HG03442 (cell line): ENCODE results near the gene METRNL.

ENCODE experiments used
- ATAC-seq: cut with Tn5 transposase; IDR thresholded peaks from one replicate; pipeline ENCODE4 v1.9.1; 2021; ENCODE audit warnings: mild to moderate bottlenecking, moderate library complexity; ENCODE audit not compliant: unreplicated experiment

The METRNL gene

DNA sequence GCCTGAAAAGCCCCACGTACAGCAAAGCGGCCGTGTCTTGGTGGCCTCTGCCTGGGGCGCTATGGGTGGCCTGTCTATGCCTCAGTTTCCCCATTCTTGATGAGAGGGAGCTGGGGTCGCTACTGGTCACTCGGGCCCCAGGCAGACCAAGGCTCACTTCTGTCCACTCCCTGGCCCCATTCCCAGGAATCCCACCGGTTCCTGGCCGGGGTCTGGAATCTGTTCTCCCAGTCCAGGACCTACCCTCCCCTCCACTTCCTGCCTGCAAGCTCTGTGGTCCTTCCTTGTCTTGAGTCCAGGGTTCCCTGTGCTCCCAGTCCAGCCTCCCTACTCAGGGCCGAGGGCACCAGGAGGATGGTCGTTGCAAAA is 24.5 kb downstream of the METRNL start:
- no peak for ATAC-seq

DNA sequence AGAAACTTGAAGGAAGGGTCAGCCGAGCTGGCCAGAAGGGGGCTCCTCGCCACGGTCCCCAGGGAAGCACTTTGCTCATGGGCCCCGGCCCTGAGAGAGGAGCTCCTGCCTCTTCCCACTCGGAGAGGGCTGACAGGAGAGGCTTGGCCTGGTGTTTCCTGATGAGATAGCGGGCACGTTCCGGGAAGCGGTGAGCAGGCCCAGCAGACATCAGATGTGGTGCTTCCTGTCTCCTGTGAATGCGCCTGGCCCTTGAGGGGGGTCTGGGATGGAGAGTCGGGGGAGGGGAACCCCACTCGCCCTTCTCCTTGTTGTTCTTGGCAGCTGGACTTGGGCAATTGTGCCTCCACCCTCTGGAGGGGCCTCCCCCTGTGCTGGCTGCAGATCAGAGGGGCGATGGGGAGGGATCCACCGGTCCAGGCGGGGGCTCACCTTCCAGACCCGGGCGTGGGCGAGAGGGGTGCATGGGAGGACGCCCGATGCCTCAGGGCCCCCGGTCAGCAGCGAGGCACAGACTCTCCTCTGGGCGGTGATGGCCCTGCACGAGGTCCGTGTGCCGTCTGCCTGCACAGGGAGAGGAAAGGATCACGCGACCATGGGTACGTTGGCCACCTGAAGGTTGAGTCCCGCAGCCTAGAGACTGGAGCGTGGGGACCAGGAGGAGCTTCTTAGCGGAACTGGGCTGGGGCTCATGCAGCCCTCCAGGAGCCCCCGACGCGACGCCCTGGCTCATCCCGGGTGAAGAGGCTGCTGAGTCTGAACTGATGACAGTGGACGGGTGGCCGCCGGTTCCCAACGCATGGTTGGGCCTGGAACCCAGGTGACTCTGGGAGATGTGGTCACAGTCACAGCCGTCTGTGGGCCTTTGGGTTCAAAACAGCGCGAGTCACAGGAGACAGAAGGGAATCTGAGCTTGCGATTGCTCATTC is 25.4 kb downstream of the METRNL start:
- ATAC-seq: no peak

DNA sequence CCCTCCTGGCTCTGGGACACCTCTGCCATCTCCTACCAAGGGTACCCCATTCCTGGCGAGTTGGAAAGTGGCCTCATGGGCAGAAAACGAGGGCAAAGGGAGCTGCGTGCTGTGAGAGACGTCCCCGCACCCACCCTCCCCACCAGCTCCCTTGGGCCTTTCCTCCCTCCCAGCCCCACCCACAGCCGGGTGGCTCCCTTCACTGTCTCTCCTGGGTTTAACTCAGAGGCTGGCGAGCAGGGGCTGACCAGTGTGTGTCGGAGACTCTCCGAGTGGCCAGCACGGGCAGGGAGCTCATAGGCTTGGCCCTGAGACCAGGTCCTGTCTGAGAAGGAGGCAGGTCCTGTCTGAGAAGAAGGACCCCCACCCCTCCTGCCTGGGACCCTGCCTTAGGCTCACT is 26.1 kb downstream of the METRNL start:
- ATAC-seq: no peak

DNA sequence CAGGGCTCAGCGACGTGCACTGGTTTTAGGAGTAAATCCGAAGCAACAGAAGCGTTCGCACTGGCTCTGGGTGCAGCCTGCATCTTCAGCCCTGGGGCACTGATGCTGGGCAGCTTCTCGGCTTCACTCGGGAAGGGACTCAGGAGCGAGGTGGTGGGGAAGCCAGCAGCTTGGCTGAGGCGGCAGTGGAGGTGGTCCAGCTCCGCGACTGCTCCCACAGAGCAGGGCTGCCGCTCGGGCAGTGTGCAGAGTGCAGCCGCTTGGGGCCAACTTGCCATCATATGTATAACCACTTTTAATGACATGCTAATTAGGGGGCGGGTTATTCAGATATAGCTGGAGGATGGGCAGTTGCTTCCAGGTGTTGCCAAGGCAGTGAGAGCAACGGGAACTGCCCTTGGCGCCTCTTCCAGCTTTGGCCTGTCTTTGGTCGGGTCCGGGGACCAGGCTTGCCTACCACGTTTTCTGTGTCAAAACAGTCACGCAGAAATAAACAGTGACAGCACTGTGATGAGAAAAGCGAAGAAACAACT is 26.7 kb downstream of the METRNL start:
- ATAC-seq: no peak

DNA sequence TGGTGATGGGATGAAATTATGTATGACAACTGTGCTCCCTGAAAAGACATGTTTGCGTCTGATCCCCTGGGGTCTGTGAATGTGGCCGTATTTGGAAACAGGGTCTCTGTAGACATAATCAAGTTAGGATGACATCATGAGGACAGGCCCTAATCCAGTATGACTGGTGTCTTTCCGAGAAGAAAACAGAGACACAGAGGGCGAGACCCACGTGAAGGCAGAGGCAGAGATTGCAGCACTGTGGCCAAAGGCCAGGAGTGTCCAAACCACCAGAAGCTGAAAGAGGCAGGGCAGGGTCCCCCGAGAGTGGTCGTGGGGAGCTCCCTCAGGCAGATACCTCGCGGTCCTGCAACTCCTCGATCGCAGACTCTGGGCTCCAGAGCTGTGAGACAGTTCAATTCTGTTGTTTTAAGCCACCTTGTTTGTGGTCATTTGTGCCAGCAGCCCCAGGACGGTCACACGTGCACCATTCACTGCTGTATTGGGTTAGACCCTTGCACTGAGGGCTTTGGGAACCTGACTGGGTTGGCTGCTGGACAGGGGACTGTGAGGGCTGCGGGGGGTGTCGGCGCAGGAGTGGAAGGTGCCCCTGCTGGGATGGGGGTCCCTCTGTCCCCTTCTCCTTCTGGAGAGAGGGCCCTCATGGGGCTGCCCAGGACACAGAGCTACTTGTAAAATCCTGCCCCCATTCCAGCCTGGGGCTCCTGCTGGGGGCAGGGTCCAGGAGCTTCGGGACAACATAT is 27.7 kb downstream of the METRNL start:
- no peak for ATAC-seq

DNA sequence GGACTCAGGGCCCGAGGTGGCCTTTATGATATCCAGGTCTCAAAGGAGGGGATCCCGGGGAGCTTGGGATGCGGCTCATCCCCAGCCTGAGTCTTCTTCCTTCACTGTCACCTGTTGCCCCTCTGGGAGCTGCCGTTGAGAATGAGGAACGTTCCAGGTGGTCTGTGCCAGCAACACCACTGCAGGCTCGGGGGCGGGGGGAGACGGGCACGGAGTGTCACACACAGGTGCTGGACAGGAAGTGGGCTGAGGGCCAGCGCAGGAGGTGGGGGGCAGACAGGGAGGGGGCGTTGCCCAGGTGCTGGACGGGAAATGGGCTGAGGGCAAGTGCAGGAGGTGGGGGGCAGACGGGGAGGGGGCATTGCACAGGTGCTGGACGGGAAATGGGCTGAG is 28.2 kb downstream of the METRNL start:
- ATAC-seq: no peak

DNA sequence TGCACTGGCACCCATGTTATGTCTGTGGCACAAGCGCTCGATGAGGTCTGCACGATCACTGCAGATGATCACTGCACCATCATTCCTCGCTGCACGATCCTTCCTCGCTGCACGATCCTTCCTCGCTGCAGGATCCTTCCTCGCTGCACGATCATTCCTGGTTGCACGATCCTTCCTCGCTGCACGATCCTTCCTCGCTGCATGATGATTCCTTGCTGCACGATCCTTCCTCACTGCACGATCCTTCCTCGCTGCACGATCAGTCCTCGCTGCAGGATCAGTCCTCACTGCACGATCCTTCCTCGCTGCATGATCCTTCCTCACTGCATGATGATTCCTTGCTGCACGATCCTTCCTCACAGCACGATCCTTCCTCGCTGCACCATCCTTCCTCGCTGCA is 29.3 kb downstream of the METRNL start:
- ATAC-seq: no peak

DNA sequence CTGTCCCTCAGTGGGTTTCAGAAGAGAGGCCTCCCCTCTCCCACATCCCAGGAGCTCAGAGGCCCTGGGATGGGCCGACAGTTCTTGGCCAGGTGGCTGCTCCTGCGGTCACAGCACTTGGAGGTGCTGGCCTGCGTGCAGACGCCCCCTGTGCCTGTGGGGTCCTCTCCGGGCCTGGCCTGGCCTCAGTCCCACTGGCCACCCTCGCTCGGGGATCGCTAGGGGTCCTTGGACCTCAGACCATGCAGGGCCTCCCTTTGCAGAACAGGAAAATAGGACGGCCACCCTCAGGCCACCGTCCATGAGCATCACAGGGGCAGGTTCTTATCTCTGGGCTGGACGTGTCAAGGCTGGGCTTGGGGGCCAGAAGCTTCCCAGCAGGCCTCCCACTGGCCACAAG is 30.0 kb downstream of the METRNL start:
- no peak for ATAC-seq

DNA sequence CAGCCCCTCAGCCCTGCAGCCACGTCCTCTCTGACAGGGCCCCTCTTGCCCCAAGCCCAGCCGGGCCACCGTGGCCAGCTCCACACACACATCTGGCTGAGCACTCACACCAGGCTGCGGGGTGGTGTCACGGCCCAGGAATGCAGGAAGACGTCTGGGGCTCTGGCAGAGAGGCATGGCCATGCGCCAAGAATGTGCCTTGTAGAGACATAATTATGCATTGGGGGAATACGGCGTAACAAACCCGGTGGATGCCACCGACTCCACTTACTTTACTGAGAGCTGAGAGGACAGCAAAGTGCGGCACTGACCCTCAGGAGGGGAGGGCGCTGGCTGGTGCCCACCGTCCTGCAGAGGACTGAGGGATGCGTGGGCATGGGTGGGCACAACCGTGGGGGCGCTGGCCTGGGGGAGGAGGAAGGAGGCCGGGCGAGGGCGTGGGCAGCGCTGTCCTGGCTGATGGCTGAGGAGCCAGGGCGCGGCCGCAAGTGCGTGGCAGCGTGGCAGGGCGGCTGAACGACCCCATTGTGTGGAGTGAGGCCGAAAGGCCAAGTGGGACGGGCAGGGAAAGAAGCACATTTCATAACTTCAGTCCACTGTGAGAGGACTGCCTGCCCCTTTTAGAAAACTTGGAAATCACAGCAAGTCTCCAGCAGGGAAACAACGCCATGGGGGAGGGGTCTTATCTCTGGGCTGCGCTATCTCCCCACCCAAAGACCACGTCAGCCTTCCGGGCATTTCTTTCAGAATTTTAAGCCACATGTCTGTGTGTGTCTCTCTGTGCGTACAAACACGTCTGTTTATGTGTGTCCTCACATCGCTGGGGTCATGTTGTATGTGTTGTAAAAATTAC is 30.6 kb downstream of the METRNL start:
- ATAC-seq: no peak

DNA sequence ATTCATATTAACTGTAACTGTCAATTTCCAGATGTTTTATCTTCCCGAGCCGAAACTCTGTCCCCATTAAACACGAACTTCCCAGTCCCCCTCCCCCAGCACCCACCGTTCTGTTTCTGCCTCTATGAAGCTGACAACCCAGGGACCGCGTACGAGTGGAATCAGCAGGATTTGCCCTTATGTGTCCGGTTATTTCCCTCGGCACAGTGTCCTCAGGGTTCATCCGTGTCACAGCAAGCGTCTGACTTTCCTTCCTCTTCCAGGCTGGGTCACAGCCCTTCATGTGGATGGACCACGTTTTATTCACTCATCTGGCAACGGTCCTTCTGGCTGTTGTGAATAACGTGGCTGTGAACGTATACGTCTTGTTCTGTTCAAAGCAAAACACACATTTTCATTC is 31.3 kb downstream of the METRNL start:
- ATAC-seq: no peak

DNA sequence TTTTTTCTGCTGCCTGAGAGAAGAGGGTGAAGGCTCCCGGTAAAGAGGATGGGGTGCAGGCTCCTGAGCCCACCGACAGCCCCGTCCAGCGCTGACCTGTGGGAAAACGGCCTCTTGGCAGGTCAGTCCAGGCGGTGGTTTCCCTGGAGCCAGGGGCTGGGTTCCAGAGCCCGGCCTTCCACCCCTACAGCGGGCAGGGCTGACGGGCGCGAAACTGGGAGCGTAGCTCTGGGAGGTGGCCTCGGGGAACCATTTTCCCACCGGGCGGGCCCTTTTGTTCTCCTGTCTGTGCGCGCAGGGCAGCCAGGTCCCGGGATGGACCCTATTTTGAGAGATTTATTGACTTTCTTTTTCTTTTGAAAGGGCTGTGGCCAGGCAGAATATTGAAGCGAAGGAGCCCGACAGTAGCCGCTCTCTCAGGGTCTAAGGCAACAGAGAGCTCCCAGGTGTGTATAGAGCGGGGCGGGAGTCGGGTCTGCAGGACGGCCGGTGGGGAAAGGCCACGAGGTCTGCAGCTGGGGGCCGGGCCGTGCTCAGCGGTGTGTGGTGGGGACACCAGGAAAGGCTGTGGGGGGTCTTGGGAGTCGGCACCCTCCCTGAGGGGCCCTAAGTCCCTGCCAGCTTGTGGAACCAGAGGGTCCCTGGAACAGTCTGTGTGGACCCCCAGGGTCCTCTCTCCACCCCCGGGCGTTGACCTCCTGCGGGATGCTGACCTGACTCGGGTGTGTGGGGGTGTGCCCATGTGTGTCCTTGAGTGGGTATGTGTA is 32.3 kb downstream of the METRNL start:
- no peak for ATAC-seq

DNA sequence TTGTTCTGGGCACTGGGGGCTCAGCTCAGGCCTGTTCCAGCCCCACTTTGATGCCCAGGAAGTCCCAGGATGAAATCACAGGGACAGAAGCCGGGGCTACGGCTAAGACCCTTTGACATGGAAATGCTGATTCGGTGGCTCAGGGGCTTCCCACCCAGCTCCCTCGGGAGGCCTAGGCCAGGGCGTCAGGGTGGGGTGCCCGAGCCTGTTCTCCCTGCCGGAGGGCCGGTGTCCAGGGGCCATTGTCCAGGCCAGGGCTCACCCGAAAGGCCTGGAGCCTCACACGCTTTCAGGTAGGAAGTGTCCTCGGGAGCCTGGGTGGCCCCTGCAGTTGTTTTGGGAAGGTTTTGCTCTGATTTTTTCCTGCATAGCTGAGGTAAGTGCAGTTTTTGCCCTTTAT is 34.0 kb downstream of the METRNL start:
- no peak for ATAC-seq

DNA sequence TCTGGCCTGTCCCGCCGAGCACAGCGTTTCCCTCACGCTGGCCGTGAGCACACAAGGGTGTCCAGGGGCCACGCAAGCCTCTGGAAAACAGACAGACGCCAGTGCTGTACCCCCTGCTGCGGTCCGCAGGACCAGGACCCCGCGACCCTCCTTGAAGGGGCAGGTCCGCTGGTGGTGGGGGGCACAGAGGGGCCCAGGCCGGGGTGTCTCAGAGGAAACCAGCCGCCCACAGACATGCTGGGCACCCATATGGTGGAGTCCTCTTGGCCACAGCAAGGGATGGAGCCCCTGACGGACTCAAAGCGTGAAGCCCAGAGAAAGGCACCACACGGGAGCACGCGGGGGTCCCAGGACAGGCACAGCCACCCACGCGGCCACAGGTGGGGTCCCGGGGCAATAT is 34.4 kb downstream of the METRNL start:
- ATAC-seq: no peak

DNA sequence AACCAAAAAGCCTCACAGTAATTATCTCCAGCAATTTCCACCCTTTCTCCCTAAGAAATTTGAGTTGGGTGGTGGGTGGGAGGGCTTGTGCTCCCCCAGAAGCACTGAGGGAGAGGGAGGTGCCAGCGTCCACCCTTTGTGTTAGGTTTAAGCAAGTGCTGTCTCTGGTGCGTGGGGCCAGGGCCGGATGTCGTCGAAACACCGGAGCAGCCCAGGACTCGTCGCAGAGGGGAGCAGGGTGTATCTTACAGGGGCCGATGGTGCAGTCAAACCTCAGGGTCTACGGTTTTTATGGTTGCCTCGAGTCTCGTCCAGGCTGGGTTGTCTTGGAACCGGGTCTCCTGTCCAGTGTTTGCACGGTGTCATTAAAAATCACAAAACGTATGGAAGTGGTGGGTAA is 35.3 kb downstream of the METRNL start:
- no peak for ATAC-seq

DNA sequence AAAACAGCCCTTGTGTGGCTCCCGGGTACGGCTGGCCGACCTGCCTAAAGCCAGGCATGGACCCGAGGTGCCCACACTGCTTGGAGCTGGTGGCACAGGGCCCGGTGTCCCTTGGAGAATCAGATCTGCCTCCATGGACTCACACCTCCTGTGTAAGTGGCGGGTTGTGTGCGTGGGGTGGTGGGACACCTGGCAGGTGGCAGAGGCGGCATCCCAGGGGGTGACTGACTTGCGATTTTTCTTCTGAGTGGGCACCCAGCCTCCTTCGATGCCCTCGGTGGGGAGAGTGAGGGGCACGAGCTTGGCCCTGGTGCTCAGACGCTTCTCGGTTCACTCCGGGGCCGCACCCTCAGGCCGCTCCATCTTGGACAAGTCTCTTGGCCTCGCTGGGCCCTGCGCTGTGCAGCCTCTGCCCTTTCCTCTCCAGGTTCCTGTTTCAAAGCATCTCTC is 35.8 kb downstream of the METRNL start:
- no peak for ATAC-seq

DNA sequence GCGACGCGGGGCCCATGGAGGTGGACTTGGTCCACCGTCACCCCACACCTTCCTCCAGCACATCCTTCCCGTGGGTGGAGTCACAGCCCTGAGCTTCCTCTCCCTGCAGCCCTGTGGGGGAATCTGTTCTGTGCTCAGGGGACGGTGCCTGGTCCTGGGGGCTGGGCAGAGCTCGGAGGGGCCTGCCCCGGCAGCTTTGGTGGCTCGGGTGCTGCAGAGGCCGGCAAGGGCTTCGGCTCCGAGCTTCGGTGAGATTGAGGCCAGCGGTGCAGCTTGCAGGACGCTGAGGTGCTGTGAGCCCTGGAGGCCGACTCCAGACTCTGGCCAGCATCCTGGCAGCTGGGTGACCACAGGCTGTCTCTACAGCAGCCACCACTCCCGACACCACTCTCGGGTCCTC is 36.4 kb downstream of the METRNL start:
- no peak for ATAC-seq

DNA sequence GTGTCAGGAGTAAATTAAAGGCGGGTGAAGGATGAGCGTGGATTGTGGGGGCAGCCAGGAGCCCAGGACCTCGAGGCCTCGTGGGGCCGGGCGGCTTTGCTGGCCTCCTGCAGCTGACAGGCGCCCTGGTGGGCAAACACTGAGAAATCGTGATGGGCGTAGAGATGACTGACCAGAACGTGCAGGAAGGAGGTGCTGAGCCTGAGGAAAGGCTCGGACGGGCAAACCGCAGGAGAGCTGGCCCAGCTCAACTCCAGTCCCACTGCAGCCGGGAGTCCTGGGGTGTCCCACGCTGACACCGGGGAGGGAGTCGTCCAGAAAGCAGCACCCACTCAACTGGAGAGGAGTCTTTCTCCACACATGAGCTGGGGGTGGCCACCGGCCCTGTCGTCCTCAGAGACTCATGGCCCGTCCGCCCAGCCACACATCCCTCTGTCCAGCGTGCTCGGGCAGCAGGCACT is 36.9 kb downstream of the METRNL start:
- no peak for ATAC-seq

DNA sequence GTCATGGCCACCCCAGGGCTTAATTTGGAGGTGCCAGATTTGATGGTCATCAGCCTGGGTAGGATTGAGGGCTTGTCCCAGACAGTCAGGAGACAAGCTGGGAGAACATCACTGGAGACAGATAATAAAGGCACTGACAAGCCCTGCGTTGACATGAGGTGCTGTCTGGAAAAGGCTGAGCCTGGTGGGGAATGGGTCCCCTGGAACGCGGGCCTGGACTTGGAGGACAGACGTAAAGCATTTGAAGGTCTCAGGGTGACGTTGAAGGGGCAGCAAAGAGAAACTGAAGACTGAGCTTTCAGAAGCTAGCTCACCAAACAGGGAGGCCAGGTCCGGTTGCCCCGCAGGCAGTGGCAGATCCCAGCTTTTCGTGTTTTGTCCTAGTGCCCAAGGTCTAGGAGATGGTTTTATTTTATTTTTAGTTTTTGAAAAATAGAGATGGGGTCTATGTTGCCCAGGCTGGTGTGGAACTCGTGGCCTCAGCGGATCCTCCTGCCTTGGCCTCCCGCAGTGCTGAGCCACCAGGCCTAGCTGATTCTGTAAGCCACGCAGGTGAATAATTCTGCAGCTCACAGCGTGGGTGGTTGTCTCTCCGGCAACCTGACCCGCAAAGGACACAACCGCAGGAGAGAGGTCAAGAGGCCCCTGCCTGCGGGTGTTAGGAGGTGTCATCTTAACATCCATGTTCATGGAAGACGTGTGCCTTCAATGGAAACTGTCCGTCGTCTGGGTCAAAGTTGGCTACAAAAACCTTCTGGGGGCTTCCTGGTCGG is 37.6 kb downstream of the METRNL start:
- no peak for ATAC-seq

DNA sequence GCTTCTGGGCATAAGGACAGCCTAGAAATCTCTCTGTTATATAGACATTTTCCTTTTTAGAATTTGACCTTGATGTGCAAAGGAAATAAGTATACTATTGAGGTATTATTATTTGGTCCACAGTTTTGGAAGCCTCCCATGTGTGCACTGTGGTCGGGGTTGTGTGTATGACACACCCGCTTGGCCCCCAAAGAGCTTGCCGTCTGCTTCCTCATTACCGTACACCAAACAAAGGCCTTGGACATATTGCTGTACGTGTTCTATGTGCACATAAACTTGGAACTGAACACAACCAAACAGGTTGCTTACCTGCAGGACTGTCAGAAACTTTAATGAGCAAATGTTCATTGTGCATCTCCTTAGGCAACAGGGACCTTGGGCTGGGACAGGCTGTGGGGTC is 38.2 kb downstream of the METRNL start:
- no peak for ATAC-seq
